Vagina (tissue), 2 donors: Measurements from ENCODE around the gene NCOA5. TPM values are rescaled to one million over a fixed set of nuclear protein-coding genes. Genes with fewer than 3 reads are reported as not detected.

ENCODE experiments used
- DNase-seq, 2 donors: peaks; one replicate each; pipeline ENCODE4 v3.0.0-alpha.2; 2017; ENCODE audit errors: extremely low spot score in 2 of 2
- H3K27ac ChIP-seq: fragments of 200-600 bp; sonication (generic); one replicate; pipeline ENCODE4 v1.5.1; 2019
- H3K27me3 ChIP-seq: fragments of 200-600 bp; sonication (generic); one replicate; pipeline ENCODE4 v1.5.1; 2019
- H3K36me3 ChIP-seq, 2 donors: fragments of 200-600 bp; sonication (generic); one replicate each; pipeline ENCODE4 v1.5.1; 2017 to 2019
- H3K4me1 ChIP-seq: fragments of 200-600 bp; sonication (generic); one replicate; pipeline ENCODE4 v1.5.1; 2019
- H3K4me3 ChIP-seq, 2 donors: fragments of 200-600 bp; sonication (generic); 1 replicate in 1 of 2; 2 replicates in 1 of 2; pipeline ENCODE4 v1.5.1; 2016 to 2019
- H3K9me3 ChIP-seq: fragments of 200-600 bp; sonication (generic); one replicate; pipeline ENCODE4 v1.5.1; 2019
- CTCF ChIP-seq, 3 experiments: fragments of 450-650 bp in 2 of 3; fragments of 200-600 bp in 1 of 3; sonication (generic) in 1 of 3; IDR thresholded peaks; one replicate each; pipeline ENCODE4 v1.5.1; 2017 to 2019; ENCODE audit warnings: antibody characterized with exemption in 3 of 3, mild to moderate bottlenecking in 2 of 3, moderate library complexity in 2 of 3
- POLR2A ChIP-seq, 2 donors: fragments of 450-650 bp; IDR thresholded peaks; one replicate each; pipeline ENCODE4 v1.6.1; 2017; ENCODE audit warnings: antibody characterized with exemption in 2 of 2, mild to moderate bottlenecking in 2 of 2, moderate library complexity in 2 of 2
- POLR2AphosphoS5 ChIP-seq, 2 donors: sonication (generic); formaldehyde crosslinking; IDR thresholded peaks; one replicate each; pipeline ENCODE4 v1.9.0; 2017; ENCODE audit warnings: antibody characterized with exemption in 2 of 2, mild to moderate bottlenecking in 2 of 2, low read depth in 1 of 2; ENCODE audit not compliant: insufficient read depth in 1 of 2
- intact Hi-C: fragments of 100-400 bp; cut with DNase I; formaldehyde crosslinking; loops from one replicate; pipeline ENCODE4 v1.15.1; 2023
- total RNA-seq: library from RNA; depleted of rRNA; stranded (reverse); fragments of >200 nt; gene quantifications from one replicate; pipeline ENCODE4 v1.2.3, GENCODE V29; 2016

The NCOA5 gene
- total RNA-seq, 1 donor from 2014 or later: 33.9 TPM

DNA sequence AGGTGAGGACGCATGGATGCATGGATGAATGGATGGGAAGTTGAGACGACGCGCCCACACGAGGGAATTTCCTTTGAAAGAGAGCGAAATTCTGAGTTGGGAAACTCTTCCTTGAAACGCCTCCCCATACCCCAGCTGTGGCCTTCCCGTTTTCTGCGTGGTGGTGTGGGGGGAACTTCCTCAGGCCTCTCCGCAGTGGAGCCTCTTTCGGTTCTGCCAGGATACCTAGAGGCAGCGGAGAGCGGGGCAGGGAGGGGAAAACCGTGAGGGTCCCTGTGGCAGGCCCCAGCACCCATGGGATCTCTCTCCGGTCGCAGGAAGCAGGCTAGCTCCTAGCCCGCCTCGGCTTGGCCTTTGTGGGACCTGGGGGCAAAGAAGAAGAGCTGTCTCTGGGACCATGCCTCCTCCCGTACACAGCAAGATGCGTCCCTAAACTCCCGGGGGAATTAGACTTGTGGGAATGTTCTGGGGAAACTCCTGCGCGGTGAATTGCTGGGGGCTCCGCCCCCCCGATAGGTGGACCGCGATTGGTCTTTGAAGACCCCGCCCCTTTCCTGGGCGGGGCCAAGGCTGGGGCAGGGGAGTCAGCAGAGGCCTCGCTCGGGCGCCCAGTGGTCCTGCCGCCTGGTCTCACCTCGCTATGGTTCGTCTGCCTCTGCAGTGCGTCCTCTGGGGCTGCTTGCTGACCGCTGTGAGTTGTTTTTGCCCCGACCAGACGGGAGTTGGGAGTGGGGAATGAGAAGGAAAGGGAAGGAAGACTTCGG is 28.1 kb upstream of the NCOA5 start, which contains the start of gene CD40:
Gene CD40, plus strand, starts transcription at position 611 of the 764 bp plus-strand sequence. Its CDS starts 30 bp downstream, at position 641.
- intact Hi-C loops: no loop called here
- peak in 1 of 2 donors; percentile 93 for DNase-seq
- TF ChIP-seq CTCF (IDR thresholded peaks at IDR 0.05): no peak
- peak; percentile 71 to 91 for TF ChIP-seq POLR2AphosphoS5 (IDR thresholded peaks at IDR 0.05; ENCODE audit: insufficient read depth in 1 of 2, low read depth in 1 of 2)
- peak in 1 of 2 donors; percentile 57 for TF ChIP-seq POLR2A (IDR thresholded peaks at IDR 0.05)
- Histone ChIP-seq H3K36me3 (peaks cover 0 to 8% of the 10 kb centered on the region in 2 donors), H3K9me3 (no peaks in the 10 kb centered on the region), H3K4me1 (peaks cover 35% of the 10 kb centered on the region), H3K4me3 (peak within 1 kb of the TSS; percentile 61 to 63), H3K27me3 (no peaks in the 10 kb centered on the region), H3K27ac (peak within 1 kb of the TSS; percentile 92)

- no peak for DNase-seq
- Histone ChIP-seq H3K27me3 (no peaks in the 10 kb centered on the region), H3K9me3 (no peaks in the 10 kb centered on the region), H3K27ac (no peak overlapping the region), H3K4me3 (no peak overlapping the region), H3K36me3 (no peaks in the 10 kb centered on the region), H3K4me1 (peaks cover 27% of the 10 kb centered on the region)
- no peak for TF ChIP-seq POLR2AphosphoS5 (IDR thresholded peaks at IDR 0.05; ENCODE audit: insufficient read depth in 1 of 2, low read depth in 1 of 2)
- TF ChIP-seq CTCF (IDR thresholded peaks at IDR 0.05): no peak
- no peak for TF ChIP-seq POLR2A (IDR thresholded peaks at IDR 0.05)
- intact Hi-C loops: no loop called here
Measured at GRCh38 chr20:46114449-46114848, 24.7 kb upstream of the NCOA5 start.

GRCh38 chr20:46113113-46113470 is 23.3 kb upstream of the NCOA5 start:
- DNase-seq: no peak
- intact Hi-C loops: no loop called here
- TF ChIP-seq POLR2AphosphoS5 (IDR thresholded peaks at IDR 0.05; ENCODE audit: insufficient read depth in 1 of 2, low read depth in 1 of 2): no peak
- no peak for TF ChIP-seq CTCF (IDR thresholded peaks at IDR 0.05)
- TF ChIP-seq POLR2A (IDR thresholded peaks at IDR 0.05): no peak

DNA sequence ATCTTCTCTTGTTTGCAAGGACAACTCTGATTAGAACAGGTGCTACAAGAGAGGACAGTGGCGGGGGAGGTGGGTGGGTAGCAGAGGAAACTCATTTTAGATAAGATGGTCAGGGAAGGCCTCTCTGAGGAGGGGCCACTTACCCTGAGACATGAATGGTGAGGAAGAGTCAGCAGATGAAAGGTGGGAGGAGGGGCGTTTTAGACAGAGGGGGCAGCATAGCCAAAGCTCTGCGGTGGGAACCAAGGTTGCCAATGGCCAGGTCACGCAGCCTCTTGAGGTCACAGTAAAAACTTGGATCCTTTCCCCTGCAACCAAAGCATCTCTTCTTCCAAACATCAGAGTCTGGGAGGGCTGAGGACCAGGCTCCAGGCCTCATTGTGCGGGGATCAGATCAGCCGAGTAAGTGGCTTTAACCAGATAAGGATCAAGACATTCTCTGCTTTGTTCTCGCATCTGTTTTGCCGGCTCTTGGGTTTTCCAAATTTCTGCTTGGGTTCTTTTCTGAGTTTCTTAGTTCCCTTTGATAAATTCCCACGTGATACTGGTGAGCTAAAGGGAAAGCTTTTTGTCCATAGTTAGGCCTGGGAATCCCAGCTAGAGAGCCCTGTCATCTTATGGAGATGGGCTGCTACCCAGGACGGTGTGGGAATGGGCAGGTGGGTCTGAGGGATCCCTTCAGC is 22.8 kb upstream of the NCOA5 start:
- peaks cover 8% of the 10 kb centered on the region for H3K4me1 ChIP-seq
- intact Hi-C loops: no loop called here
- DNase-seq: no peak
- no peak overlapping the region for H3K4me3 ChIP-seq
- no peak overlapping the region for H3K27ac ChIP-seq
- TF ChIP-seq POLR2A (IDR thresholded peaks at IDR 0.05) (no peak), CTCF (IDR thresholded peaks at IDR 0.05) (no peak), POLR2AphosphoS5 (IDR thresholded peaks at IDR 0.05; ENCODE audit: insufficient read depth in 1 of 2, low read depth in 1 of 2) (no peak)
- H3K9me3 ChIP-seq: no peaks in the 10 kb centered on the region
- H3K27me3 ChIP-seq: no peaks in the 10 kb centered on the region
- no peaks in the 10 kb centered on the region for H3K36me3 ChIP-seq

More at GRCh38 chr20:46113113-46113470, 23.3 kb upstream of the NCOA5 start:
- no peak overlapping the region for H3K27ac ChIP-seq
- no peaks in the 10 kb centered on the region for H3K9me3 ChIP-seq
- H3K27me3 ChIP-seq: no peaks in the 10 kb centered on the region
- no peaks in the 10 kb centered on the region for H3K36me3 ChIP-seq
- no peak overlapping the region for H3K4me3 ChIP-seq
- peaks cover 13% of the 10 kb centered on the region for H3K4me1 ChIP-seq

- TF ChIP-seq POLR2AphosphoS5 (IDR thresholded peaks at IDR 0.05; ENCODE audit: insufficient read depth in 1 of 2, low read depth in 1 of 2) (no peak), CTCF (IDR thresholded peaks at IDR 0.05) (no peak), POLR2A (IDR thresholded peaks at IDR 0.05) (no peak)
- Histone ChIP-seq H3K36me3 (no peaks in the 10 kb centered on the region), H3K27ac (no peak overlapping the region), H3K4me1 (peaks cover under 1% of the 10 kb centered on the region), H3K4me3 (no peak overlapping the region), H3K27me3 (no peaks in the 10 kb centered on the region), H3K9me3 (no peaks in the 10 kb centered on the region)
- intact Hi-C loops: no loop called here
- DNase-seq: no peak
Measured at GRCh38 chr20:46111836-46112212, 22.1 kb upstream of the NCOA5 start.
